ENCODE measurements around the gene METTL9. TPM values are rescaled to one million over a fixed set of nuclear protein-coding genes. Genes with fewer than 3 reads are reported as not detected.

Gene METTL9
- total and polyA plus RNA-seq, 2 of the 13 experiments (the other 11 are each of a cell fraction or from before 2014, with no cell fraction given), result 123 to 204 TPM

DNA sequence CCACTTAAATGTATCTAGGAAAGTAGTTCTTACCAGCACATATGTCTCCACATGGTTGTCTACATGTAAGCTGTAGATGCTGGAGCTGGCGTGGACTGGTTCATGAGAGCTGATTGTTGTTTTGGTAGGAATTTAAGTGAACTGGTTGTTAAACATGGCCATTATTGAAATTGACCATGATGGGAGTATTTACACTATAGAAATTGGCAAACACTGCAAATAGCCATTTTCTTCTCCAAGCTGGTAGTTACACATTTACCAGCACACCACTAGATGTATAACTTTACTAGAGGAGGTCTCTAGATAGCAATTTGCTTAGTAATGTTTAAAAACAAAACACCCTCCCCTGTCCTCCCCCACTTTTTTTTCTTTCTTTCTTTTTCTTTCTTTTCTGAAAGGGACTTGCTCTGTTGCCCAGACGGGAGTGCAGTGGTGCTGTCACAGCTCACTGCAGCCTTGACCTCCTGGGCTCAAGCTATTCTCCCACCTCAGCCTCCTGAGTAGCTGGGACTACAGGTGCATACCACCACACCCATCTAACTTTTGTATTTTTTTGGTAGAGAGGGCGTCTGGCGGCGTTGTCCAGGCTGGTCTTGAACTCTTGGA, 28.8 kb downstream of the METTL9 start (continued):
- TF ChIP-seq RFX5 (IDR thresholded peaks at IDR 0.05; ENCODE audit: low read depth, low read length) (no peak), ZSCAN12 (CRISPR knock-in tag; IDR thresholded peaks at IDR 0.05) (no peak), NFKB2 (CRISPR knock-in tag; IDR thresholded peaks at IDR 0.05; ENCODE audit: borderline replicate concordance) (no peak), SOX6 (IDR thresholded peaks at IDR 0.05) (no peak), SOX6 (CRISPR knock-in tag; IDR thresholded peaks at IDR 0.05) (peak; percentile 59), SCMH1 (CRISPR knock-in tag; IDR thresholded peaks at IDR 0.05; ENCODE audit: borderline replicate concordance) (no peak), CREM (IDR thresholded peaks at IDR 0.05) (no peak), CREM (CRISPR knock-in tag; IDR thresholded peaks at IDR 0.05) (no peak), MXI1 (IDR thresholded peaks at IDR 0.05; ENCODE audit: borderline replicate concordance, low read depth, low read length) (no peak; the same call in 2 of the 3 replicates), ZSCAN22 (CRISPR knock-in tag; IDR thresholded peaks at IDR 0.05) (no peak), NFYC (CRISPR knock-in tag; IDR thresholded peaks at IDR 0.05) (no peak), XRCC5 (optimal IDR thresholded peaks at IDR 0.05; ENCODE audit: low read length) (no peak), DNMT3B (CRISPR knock-in tag; conservative IDR thresholded peaks at IDR 0.05) (no peak)
- TF ChIP-seq, protein P1, sequence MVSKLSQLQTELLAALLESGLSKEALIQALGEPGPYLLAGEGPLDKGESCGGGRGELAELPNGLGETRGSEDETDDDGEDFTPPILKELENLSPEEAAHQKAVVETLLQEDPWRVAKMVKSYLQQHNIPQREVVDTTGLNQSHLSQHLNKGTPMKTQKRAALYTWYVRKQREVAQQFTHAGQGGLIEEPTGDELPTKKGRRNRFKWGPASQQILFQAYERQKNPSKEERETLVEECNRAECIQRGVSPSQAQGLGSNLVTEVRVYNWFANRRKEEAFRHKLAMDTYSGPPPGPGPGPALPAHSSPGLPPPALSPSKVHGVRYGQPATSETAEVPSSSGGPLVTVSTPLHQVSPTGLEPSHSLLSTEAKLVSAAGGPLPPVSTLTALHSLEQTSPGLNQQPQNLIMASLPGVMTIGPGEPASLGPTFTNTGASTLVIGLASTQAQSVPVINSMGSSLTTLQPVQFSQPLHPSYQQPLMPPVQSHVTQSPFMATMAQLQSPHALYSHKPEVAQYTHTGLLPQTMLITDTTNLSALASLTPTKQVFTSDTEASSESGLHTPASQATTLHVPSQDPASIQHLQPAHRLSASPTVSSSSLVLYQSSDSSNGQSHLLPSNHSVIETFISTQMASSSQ (IDR thresholded peaks at IDR 0.05; ENCODE audit: low read depth), result peak; percentile 92
- TF ChIP-seq, protein P1 (CRISPR knock-in tag; IDR thresholded peaks at IDR 0.05; ENCODE audit: borderline replicate concordance), result peak; percentile 83; the same call in 1 of the 2 replicates
- TF ChIP-seq, protein P2, sequence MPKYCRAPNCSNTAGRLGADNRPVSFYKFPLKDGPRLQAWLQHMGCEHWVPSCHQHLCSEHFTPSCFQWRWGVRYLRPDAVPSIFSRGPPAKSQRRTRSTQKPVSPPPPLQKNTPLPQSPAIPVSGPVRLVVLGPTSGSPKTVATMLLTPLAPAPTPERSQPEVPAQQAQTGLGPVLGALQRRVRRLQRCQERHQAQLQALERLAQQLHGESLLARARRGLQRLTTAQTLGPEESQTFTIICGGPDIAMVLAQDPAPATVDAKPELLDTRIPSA (CRISPR knock-in tag; IDR thresholded peaks at IDR 0.05; ENCODE audit: borderline replicate concordance), result no peak
- TF ChIP-seq, protein P3, sequence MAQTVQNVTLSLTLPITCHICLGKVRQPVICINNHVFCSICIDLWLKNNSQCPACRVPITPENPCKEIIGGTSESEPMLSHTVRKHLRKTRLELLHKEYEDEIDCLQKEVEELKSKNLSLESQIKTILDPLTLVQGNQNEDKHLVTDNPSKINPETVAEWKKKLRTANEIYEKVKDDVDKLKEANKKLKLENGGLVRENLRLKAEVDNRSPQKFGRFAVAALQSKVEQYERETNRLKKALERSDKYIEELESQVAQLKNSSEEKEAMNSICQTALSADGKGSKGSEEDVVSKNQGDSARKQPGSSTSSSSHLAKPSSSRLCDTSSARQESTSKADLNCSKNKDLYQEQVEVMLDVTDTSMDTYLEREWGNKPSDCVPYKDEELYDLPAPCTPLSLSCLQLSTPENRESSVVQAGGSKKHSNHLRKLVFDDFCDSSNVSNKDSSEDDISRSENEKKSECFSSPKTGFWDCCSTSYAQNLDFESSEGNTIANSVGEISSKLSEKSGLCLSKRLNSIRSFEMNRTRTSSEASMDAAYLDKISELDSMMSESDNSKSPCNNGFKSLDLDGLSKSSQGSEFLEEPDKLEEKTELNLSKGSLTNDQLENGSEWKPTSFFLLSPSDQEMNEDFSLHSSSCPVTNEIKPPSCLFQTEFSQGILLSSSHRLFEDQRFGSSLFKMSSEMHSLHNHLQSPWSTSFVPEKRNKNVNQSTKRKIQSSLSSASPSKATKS (CRISPR knock-in tag; IDR thresholded peaks at IDR 0.05), result no peak
- TF ChIP-seq, protein P4, sequence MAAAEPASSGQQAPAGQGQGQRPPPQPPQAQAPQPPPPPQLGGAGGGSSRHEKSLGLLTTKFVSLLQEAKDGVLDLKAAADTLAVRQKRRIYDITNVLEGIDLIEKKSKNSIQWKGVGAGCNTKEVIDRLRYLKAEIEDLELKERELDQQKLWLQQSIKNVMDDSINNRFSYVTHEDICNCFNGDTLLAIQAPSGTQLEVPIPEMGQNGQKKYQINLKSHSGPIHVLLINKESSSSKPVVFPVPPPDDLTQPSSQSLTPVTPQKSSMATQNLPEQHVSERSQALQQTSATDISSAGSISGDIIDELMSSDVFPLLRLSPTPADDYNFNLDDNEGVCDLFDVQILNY (CRISPR knock-in tag; conservative IDR thresholded peaks at IDR 0.05), result no peak
- TF ChIP-seq, protein P5, sequence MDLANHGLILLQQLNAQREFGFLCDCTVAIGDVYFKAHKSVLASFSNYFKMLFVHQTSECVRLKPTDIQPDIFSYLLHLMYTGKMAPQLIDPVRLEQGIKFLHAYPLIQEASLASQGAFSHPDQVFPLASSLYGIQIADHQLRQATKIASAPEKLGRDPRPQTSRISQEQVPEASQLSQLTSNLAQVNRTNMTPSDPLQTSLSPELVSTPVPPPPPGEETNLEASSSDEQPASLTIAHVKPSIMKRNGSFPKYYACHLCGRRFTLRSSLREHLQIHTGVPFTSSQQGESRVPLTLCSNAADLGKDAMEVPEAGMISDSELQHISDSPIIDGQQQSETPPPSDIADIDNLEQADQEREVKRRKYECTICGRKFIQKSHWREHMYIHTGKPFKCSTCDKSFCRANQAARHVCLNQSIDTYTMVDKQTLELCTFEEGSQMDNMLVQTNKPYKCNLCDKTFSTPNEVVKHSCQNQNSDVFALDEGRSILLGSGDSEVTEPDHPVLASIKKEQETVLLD (CRISPR knock-in tag; IDR thresholded peaks at IDR 0.05; ENCODE audit: low read depth), result no peak
- TF ChIP-seq, protein P6, sequence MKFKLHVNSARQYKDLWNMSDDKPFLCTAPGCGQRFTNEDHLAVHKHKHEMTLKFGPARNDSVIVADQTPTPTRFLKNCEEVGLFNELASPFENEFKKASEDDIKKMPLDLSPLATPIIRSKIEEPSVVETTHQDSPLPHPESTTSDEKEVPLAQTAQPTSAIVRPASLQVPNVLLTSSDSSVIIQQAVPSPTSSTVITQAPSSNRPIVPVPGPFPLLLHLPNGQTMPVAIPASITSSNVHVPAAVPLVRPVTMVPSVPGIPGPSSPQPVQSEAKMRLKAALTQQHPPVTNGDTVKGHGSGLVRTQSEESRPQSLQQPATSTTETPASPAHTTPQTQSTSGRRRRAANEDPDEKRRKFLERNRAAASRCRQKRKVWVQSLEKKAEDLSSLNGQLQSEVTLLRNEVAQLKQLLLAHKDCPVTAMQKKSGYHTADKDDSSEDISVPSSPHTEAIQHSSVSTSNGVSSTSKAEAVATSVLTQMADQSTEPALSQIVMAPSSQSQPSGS (CRISPR knock-in tag; IDR thresholded peaks at IDR 0.05), result no peak

Measured in HepG2 (cell line).